HG02571 (cell line): ENCODE results near the gene TIMM44.

Source experiments
- ATAC-seq: cut with Tn5 transposase; IDR thresholded peaks from one replicate; pipeline ENCODE4 v1.9.1; 2021; ENCODE audit warnings: mild to moderate bottlenecking, moderate library complexity; ENCODE audit not compliant: unreplicated experiment

Gene TIMM44

DNA sequence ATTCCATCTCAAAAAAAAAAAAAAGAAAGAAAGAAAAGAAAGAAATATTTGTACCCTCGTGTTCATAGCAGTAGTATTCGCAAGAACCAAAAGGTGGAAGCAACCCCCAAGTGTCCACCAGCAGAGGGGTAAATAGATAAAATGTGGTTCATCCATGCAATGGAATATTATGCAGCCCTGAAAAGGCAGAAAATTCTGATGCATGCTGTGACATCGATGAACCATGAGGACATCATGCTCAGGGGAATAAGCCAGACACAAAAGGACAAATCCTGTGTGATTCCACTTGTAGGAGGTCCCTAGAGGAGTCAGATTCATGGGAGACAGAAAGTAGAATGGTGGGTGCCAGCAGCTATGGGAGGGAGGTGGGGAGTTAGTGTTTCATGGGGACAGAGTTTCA lies 61.6 kb downstream of the TIMM44 start:
- no peak for ATAC-seq

DNA sequence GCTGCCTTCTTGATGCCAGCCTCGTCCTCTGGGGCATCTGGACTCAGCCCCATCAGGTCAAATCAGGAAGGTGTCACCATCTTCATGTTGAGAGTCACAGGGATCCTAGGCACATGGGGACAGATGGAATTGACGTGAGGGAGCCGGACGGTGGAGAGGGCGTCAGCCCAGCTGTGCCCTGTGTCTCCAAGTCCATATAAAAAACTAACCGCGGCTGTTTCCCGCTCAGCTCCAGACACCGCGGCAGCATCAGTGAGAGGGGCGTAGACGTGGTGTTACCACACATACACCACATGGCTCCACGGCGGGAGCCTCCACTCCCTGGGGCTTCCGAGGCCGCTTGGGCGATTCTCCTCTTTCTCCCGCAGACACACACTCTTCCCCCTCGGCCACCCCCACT lies 63.6 kb downstream of the TIMM44 start:
- ATAC-seq = no peak

DNA sequence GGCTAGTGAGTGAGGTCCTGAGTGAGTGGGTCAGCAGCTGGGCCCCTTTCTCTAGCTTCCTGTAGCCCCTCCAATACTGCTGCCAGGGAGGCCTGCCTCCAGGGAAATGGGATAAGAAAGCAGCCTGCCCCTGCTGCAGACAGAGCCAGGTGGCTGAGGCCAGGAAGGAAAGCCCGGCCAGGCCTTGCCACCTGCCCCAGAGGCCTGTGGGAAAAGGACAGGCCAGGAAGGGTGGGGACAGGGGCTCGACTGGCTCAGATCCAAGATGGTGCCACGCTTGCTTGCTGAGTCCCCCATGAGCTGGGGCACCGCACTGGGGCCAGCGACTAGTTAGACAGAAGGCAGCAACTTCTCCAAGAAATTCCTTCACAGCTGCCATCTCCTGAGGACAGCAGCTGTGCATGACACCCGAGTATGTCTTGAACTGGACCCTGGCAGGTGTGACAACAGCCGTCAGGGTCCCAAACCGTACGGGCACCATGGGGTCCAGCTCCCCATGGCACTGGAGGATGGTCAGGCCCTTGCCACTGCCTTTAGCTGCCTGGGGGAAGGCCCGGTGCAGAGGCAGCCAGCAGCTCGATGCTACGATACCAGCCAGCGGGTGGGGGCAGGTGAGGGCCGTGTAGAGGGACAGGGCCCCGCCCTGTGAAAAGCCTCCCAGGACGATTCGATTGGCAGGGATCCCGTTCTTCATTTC lies 64.2 kb downstream of the TIMM44 start:
- no peak for ATAC-seq

DNA sequence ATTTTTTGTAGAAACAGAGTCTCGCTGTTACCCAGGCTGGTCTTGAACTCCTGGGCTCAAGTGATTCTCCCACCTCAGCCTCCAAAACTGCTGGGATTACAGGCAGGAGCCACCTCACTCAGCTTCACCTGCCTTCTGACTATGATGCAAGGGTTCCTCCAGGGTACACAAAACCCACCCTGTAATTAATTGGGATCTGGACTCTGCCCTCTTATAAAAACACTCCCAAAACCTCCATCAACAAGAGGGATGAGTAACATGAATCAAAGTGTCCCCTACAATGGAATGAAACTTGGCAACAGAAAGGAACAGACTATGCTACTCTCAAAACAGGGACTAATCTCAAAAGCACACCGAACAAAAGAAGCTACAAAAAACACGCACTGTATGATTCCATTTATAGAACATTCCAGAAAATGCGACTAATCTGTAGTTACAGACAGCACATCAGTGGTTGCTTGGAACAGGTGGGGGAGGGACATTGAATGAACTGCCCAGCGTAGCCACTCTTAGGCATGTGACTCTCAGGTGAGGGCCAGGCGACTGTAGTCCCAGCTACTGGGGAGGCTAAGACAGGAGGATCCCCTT lies 66.1 kb downstream of the TIMM44 start:
- ATAC-seq = no peak
